Transverse colon (tissue), 4 donors: ENCODE results near the gene SRSF7.

Source experiments
- POLR2A ChIP-seq: fragments of 450-650 bp; IDR thresholded peaks from one replicate; pipeline ENCODE4 v1.6.1; 2016; ENCODE audit warnings: antibody characterized with exemption, mild to moderate bottlenecking, moderate library complexity
- POLR2AphosphoS5 ChIP-seq, 3 donors: sonication (generic); formaldehyde crosslinking; IDR thresholded peaks; one replicate each; pipeline ENCODE4 v1.6.1; 2016; ENCODE audit warnings: antibody characterized with exemption in 3 of 3
- TF ChIP-seq, protein P1 (sequence below), 5 experiments: fragments of 200-600 bp in 3 of 5; fragments of 450-650 bp in 2 of 5; sonication (generic) in 3 of 5; IDR thresholded peaks; 1 replicate in 2 of 5; 2 replicates in 3 of 5; pipeline ENCODE4 v1.5.1; 2016 to 2017; ENCODE audit warnings: antibody characterized with exemption in 5 of 5, inconsistent platforms in 3 of 5, mild to moderate bottlenecking in 2 of 5, moderate library complexity in 1 of 5

DNA sequence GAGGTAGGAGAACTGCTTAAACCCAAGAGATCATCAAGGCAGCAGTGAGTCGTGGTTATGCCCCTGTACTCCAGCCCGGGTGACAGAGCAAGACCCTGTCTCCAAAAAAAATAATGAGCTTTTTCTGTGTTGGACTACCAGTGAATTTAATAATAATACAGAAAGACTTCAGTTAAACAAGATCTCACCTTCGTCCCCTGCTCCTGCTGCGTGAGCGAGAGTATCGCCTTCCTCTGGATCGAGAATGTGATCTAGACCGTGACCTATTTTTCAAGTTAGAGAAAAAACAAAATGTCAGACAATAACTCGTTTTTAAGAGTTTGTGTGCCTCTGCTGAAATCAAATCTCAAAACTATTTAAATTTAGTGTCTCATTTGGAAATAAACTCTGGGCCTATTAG, 2.8 kb downstream of the SRSF7 start:
- TF ChIP-seq, protein P1, sequence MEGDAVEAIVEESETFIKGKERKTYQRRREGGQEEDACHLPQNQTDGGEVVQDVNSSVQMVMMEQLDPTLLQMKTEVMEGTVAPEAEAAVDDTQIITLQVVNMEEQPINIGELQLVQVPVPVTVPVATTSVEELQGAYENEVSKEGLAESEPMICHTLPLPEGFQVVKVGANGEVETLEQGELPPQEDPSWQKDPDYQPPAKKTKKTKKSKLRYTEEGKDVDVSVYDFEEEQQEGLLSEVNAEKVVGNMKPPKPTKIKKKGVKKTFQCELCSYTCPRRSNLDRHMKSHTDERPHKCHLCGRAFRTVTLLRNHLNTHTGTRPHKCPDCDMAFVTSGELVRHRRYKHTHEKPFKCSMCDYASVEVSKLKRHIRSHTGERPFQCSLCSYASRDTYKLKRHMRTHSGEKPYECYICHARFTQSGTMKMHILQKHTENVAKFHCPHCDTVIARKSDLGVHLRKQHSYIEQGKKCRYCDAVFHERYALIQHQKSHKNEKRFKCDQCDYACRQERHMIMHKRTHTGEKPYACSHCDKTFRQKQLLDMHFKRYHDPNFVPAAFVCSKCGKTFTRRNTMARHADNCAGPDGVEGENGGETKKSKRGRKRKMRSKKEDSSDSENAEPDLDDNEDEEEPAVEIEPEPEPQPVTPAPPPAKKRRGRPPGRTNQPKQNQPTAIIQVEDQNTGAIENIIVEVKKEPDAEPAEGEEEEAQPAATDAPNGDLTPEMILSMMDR (IDR thresholded peaks at IDR 0.05): no peak
- TF ChIP-seq POLR2AphosphoS5 (IDR thresholded peaks at IDR 0.05) (no peak), POLR2A (no peak)
